Germinal center (tissue), 1 donor: Measurements from ENCODE around the gene HAS3.

Source experiments
- DNase-seq: peaks from one replicate; pipeline ENCODE4 v3.0.0; 2012; ENCODE audit warnings: mixed read lengths, low spot score

The HAS3 gene

GRCh38 chr16:69089091-69089910 is 16.2 kb upstream of the HAS3 start:
- DNase-seq = no peak

GRCh38 chr16:69093974-69094373 is 11.5 kb upstream of the HAS3 start:
- no peak for DNase-seq

- no peak for DNase-seq
These were observed 11.0 kb upstream of the HAS3 start for GRCh38 chr16:69094501-69094900.

GRCh38 chr16:69095193-69095592 is 10.3 kb upstream of the HAS3 start:
- DNase-seq = no peak

DNA sequence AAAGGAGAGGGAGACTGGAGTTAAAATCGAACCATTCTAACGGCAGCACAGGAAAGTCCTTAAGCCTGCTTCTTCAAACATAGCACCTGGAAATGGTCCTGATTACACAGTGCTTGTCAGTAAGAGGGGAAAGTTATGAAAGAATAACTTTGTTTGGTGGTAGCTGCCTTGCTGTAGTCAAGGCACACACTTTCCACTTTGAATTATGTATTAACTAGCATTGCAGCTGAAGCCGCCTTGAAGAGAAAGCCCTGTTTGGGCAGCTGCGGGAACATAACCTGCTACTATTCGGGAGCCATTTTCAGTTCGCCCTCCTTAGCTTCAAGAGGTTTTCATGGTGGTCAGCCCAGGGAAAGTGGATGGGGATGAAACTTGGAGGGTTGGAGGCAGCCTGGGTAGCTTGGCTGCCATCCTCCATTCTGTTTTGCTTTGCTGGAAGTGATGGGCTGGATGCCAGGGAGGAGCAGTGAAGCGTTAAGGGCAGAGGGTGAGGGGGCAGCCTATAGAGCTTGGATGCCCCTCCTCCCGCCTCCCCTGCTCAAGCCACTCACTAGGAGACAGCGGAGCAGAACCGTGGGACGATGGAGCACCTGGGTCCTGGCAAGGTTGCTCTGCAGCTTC is 5.3 kb upstream of the HAS3 start:
- no peak for DNase-seq

- DNase-seq = peak; percentile 46
These were observed 1.2 kb downstream of the HAS3 start for GRCh38 chr16:69106491-69107315.

GRCh38 chr16:69107316-69107962 is 2.0 kb downstream of the HAS3 start:
- DNase-seq = no peak

DNA sequence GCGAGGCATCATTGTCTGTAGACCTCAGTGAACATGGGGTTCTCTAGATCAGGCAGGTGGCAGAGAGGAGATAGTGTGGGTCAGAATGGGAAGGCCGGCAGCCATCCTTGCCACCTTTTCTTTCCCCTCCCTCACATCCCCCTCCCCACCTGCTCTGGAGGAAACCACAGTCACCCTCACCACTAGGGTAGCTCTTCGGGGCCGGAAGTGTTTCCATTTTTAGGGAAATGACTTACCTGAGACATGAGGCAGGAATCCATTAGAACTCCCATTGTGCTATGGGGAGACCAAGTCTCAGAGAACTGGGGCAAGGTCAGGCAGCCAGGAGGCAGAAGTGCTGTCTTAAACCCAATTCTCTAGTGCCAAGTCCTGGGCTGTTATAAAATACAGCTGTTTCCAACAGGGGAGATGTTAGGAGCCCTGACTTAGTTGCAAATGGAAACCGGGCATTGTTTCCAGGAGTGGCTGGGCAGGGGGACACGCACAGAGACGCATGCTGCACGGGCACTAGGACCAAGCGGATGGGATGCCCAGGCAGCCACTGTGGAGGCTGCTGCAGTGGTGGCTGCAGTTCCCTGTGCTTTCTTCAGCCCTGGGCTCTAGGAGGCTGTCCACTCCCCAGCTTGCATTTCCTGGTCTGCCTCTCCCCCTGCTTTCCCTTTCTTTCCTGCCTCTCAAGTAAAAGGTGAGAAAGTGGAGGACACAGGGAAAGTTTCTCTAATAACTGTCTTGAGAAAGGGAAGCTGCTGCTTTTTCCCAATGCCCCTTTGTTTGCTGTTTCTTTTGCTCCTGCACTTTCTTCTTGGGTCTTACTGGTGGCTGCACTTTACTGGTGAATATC is 2.8 kb downstream of the HAS3 start:
- DNase-seq = no peak

- DNase-seq = no peak
These were observed 3.4 kb downstream of the HAS3 start for GRCh38 chr16:69108905-69109252.

- DNase-seq = no peak
These were observed 4.2 kb downstream of the HAS3 start for GRCh38 chr16:69109486-69110270.

DNA sequence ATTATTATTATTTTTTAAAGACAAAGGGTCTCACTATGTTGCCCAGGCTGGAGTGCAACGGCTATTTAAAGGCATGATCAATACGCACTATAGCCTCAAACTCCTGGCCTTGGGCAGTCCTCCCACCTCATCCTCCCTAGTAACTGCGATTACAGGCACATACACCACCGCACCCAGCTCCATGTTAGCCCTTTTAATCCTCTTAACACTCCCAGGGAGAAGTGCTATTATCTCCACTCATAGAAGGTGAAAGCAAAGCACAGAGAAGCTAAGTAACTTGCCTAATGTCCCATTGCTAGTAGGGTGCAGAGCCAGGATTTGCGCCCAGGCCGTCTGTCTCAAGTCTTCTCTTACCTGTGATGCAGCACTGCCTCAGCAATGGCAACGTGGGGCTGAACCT is 5.0 kb downstream of the HAS3 start:
- DNase-seq = no peak

GRCh38 chr16:69111216-69111875 is 5.9 kb downstream of the HAS3 start:
- no peak for DNase-seq

GRCh38 chr16:69111876-69112230 is 6.4 kb downstream of the HAS3 start:
- no peak for DNase-seq

- DNase-seq = peak; percentile 75
These were observed 7.1 kb downstream of the HAS3 start for GRCh38 chr16:69112285-69113129.

- no peak for DNase-seq
These were observed 7.8 kb downstream of the HAS3 start for GRCh38 chr16:69113216-69113615.

GRCh38 chr16:69114346-69114975 is 9.0 kb downstream of the HAS3 start:
- DNase-seq = no peak

DNA sequence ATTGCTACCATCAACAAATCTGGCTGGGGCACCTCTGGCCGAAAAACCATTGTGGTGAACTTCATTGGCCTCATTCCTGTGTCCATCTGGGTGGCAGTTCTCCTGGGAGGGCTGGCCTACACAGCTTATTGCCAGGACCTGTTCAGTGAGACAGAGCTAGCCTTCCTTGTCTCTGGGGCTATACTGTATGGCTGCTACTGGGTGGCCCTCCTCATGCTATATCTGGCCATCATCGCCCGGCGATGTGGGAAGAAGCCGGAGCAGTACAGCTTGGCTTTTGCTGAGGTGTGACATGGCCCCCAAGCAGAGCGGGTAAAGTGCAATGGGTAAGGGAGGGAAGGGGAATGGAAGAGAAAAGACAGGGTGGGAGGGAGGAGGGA is 9.5 kb downstream of the HAS3 start:
- no peak for DNase-seq

DNA sequence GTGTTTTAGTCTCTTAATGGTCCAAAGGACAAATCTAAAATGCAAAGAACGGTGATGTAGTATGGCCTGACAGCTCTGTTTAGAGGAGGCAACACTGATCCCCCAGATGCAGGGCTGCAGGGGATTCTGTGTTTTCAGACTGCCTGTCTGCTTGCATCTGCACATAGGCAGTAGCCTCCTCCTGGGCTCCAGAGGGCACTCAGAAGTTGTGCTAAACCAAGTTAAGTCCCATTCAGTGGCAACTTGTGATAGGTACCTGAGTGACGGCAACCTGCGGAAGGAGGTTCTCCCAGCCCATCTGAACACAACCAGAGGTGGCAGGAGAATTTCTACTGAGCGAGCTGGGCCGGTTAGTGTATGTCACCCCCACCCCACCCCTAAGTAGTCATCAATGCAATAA is 9.9 kb downstream of the HAS3 start:
- no peak for DNase-seq

GRCh38 chr16:69115837-69116236 is 10.4 kb downstream of the HAS3 start:
- DNase-seq = no peak
